DMS 273 (cell line): ENCODE results near the gene RGS6.

ENCODE experiments used
- DNase-seq: peaks from one replicate; lab custom pipeline; 2025; ENCODE audit not compliant: unreplicated experiment; lab: John Stamatoyannopoulos, UW

The RGS6 gene

GRCh38 chr14:72600551-72601330, 668.5 kb downstream of the RGS6 start:
- no peak for DNase-seq

- DNase-seq: no peak
Measured at GRCh38 chr14:72603639-72604038, 671.4 kb downstream of the RGS6 start.

GRCh38 chr14:72604133-72604532, 671.9 kb downstream of the RGS6 start:
- DNase-seq: no peak

GRCh38 chr14:72605096-72605920, 673.1 kb downstream of the RGS6 start:
- DNase-seq: peak; percentile 41

GRCh38 chr14:72605921-72606220, 673.6 kb downstream of the RGS6 start:
- DNase-seq: no peak

GRCh38 chr14:72606879-72607278, 674.6 kb downstream of the RGS6 start:
- DNase-seq: no peak

- peak; percentile 19 for DNase-seq
Measured at GRCh38 chr14:72607386-72608130, 675.3 kb downstream of the RGS6 start.

- no peak for DNase-seq
Measured at GRCh38 chr14:72608391-72609204, 676.4 kb downstream of the RGS6 start.

GRCh38 chr14:72609205-72609916, 677.1 kb downstream of the RGS6 start:
- no peak for DNase-seq

- no peak for DNase-seq
Measured at GRCh38 chr14:72610096-72610830, 678.0 kb downstream of the RGS6 start.

- DNase-seq: no peak
Measured at GRCh38 chr14:72610831-72611200, 678.6 kb downstream of the RGS6 start.

GRCh38 chr14:72611506-72611905, 679.3 kb downstream of the RGS6 start:
- no peak for DNase-seq

GRCh38 chr14:72612041-72612440, 679.8 kb downstream of the RGS6 start:
- peak; percentile 38 for DNase-seq

GRCh38 chr14:72613231-72613974, 681.2 kb downstream of the RGS6 start:
- peak; percentile 54 for DNase-seq

- no peak for DNase-seq
Measured at GRCh38 chr14:72613975-72614319, 681.7 kb downstream of the RGS6 start.

- no peak for DNase-seq
Measured at GRCh38 chr14:72614365-72614764, 682.1 kb downstream of the RGS6 start.

GRCh38 chr14:72614891-72615415, 682.7 kb downstream of the RGS6 start:
- no peak for DNase-seq

- peak; percentile 33 for DNase-seq
Measured at GRCh38 chr14:72615451-72616121, 683.4 kb downstream of the RGS6 start.
